Keratinocyte (primary cell): ENCODE data around the gene SHISA5. TPM values are rescaled to one million over a fixed set of nuclear protein-coding genes. Genes with fewer than 3 reads are reported as not detected.

ENCODE experiments used
- DNase-seq: peaks from one replicate; pipeline ENCODE4 v3.0.0-alpha.2; 2011; ENCODE audit warnings: low read depth, missing footprints, low spot score
- FAIRE-seq: peaks from 2 replicates; lab custom pipeline; 2011; peaks lifted over from hg19 to GRCh38; lab: Jason Lieb, UNC
- H2AFZ ChIP-seq: 2 replicates; pipeline ENCODE4 v1.6.0; 2012; ENCODE audit warnings: low read length, control low read depth, inconsistent platforms; ENCODE audit not compliant: control insufficient read depth
- H3K27ac ChIP-seq: 2 replicates; pipeline ENCODE4 v1.5.1; 2011; ENCODE audit warnings: low read length; ENCODE audit not compliant: control insufficient read depth, insufficient read depth
- H3K27me3 ChIP-seq: 3 replicates; pipeline ENCODE4 v1.6.0; 2011; ENCODE audit warnings: low read length; ENCODE audit not compliant: control insufficient read depth, insufficient read depth; ENCODE audit errors: extremely low read depth
- H3K36me3 ChIP-seq, 2 experiments: 2 replicates in 1 of 2; 3 replicates in 1 of 2; pipeline ENCODE4 v1.5.1; 2011; ENCODE audit warnings: low read length in 2 of 2, mild to moderate bottlenecking in 1 of 2; ENCODE audit not compliant: control insufficient read depth in 2 of 2, insufficient read depth in 2 of 2; ENCODE audit errors: extremely low read depth in 1 of 2
- H3K4me1 ChIP-seq: 3 replicates; pipeline ENCODE4 v1.5.1; 2011; ENCODE audit warnings: low read length; ENCODE audit not compliant: control insufficient read depth, insufficient read depth; ENCODE audit errors: extremely low read depth
- H3K4me2 ChIP-seq: 3 replicates; pipeline ENCODE4 v1.6.0; 2011; ENCODE audit warnings: low read depth, low read length; ENCODE audit not compliant: control insufficient read depth, insufficient read depth; ENCODE audit errors: extremely low read depth
- H3K4me3 ChIP-seq, 3 experiments: fragments of 200-600 bp in 1 of 3; sonication (generic) in 1 of 3; 2 replicates in 2 of 3; 3 replicates in 1 of 3; pipeline ENCODE4 v1.5.1; 2011 to 2016; ENCODE audit warnings: low read length in 3 of 3, mild to moderate bottlenecking in 3 of 3, control low read depth in 2 of 3, inconsistent platforms in 1 of 3, low read depth in 1 of 3, mixed read lengths in 1 of 3, mixed run types in 1 of 3, moderate library complexity in 1 of 3; ENCODE audit not compliant: control insufficient read depth in 2 of 3, insufficient read depth in 2 of 3; ENCODE audit errors: extremely low read depth in 1 of 3
- H3K79me2 ChIP-seq: 2 replicates; pipeline ENCODE4 v1.6.0; 2012; ENCODE audit warnings: low read length; ENCODE audit not compliant: control insufficient read depth, insufficient read depth
- H3K9ac ChIP-seq: 3 replicates; pipeline ENCODE4 v1.6.0; 2011; ENCODE audit warnings: low read length; ENCODE audit not compliant: control insufficient read depth, insufficient read depth; ENCODE audit errors: extremely low read depth
- H3K9me1 ChIP-seq: 3 replicates; pipeline ENCODE4 v1.6.0; 2011; ENCODE audit warnings: low read length; ENCODE audit not compliant: control insufficient read depth, insufficient read depth; ENCODE audit errors: extremely low read depth
- H3K9me3 ChIP-seq: 2 replicates; pipeline ENCODE4 v1.5.1; 2012; ENCODE audit warnings: low read depth, low read length; ENCODE audit not compliant: control insufficient read depth
- H4K20me1 ChIP-seq: 3 replicates; pipeline ENCODE4 v1.6.0; 2011; ENCODE audit warnings: low read length; ENCODE audit not compliant: control insufficient read depth, insufficient read depth; ENCODE audit errors: extremely low read depth
- CTCF ChIP-seq, 3 experiments: IDR thresholded peaks in 1 of 3; conservative IDR thresholded peaks in 1 of 3; optimal IDR thresholded peaks in 1 of 3; 2 replicates in 2 of 3; 3 replicates in 1 of 3; pipeline versions ENCODE3 to v1.5.1; 2011; ENCODE audit warnings: low read length in 3 of 3, mild to moderate bottlenecking in 3 of 3, moderate library complexity in 2 of 3, control low read depth in 1 of 3, inconsistent platforms in 1 of 3; ENCODE audit not compliant: insufficient read depth in 2 of 3; ENCODE audit errors: extremely low read depth in 1 of 3
- EZH2 ChIP-seq: IDR thresholded peaks from one replicate; pipeline ENCODE4 v1.6.1; 2012; ENCODE audit warnings: inconsistent platforms, mild to moderate bottlenecking, low read length, moderate library complexity
- dilution Hi-C: fragments of 300-500 bp; cut with MboI; formaldehyde crosslinking; loops from one replicate; pipeline ENCODE4 v1.7.0; 2020; ENCODE audit warnings: low sequenced_read_pairs; ENCODE audit not compliant: extremely low pct_ligation_motif_present
- polyA plus RNA-seq, 5 experiments: library from polyadenylated mRNA; depleted of rRNA in 3 of 5; stranded (reverse) in 3 of 5; stranded (forward) in 1 of 5; unstranded in 1 of 5; fragments of >200 nt; gene quantifications; 1 replicate in 1 of 5; 2 replicates in 3 of 5; 3 replicates in 1 of 5; pipeline versions ENCODE4 v1.2.1 to v1.2.3, GENCODE V29; 2011 to 2012; ENCODE audit warnings: missing spikeins in 2 of 5, low read depth in 1 of 5, low replicate concordance in 1 of 5

The SHISA5 gene
- polyA plus RNA-seq, 1 donor (not counting 4 experiments of a cell fraction or from before 2014, with no cell fraction given) = 94.4 TPM

DNA sequence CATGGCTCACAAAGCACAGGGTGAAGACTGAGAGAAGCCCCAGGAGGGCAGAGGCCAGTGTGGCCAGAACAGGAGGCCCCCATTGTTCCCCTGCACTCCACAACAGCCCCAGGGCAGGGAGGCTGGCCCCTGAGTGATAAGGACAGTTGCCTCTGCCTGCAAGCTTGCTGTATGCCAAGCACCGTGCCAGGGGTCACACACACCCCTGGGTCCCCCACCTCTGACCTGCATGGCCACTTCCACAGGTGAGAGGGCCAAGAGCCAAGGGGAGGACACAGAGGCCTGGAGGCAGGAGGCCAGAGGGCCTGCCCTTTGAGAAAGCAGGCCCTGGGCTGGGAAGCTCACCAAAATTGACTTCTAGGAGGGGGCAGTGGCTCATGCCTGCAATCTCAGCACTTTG is 33.7 kb downstream of the SHISA5 start:
- Histone ChIP-seq H3K4me1 (peaks cover 42% of the 10 kb centered on the region), H3K9ac (no peak overlapping the region), H3K9me3 (no peaks in the 10 kb centered on the region), H3K27me3 (no peaks in the 10 kb centered on the region), H3K27ac (no peak overlapping the region), H3K36me3 (peaks cover 6 to 23% of the 10 kb centered on the region in 2 experiments), H3K79me2 (peaks cover 52% of the 10 kb centered on the region), H2AFZ (no peak overlapping the region), H3K4me3 (no peak overlapping the region), H4K20me1 (no peaks in the 10 kb centered on the region), H3K9me1 (no peaks in the 10 kb centered on the region), H3K4me2 (no peak overlapping the region)
- no peak for FAIRE-seq
- dilution Hi-C loops = no loop called here
- DNase-seq = no peak
- TF ChIP-seq EZH2 = no peak
- TF ChIP-seq CTCF (optimal IDR thresholded peaks at IDR 0.05 in 1 of 3, IDR thresholded peaks at IDR 0.05 in 1 of 3, conservative IDR thresholded peaks at IDR 0.05 in 1 of 3; ENCODE audit: extremely low read depth in 1 of 3, insufficient read depth in 2 of 3, low read length in 3 of 3) = no peak

DNA sequence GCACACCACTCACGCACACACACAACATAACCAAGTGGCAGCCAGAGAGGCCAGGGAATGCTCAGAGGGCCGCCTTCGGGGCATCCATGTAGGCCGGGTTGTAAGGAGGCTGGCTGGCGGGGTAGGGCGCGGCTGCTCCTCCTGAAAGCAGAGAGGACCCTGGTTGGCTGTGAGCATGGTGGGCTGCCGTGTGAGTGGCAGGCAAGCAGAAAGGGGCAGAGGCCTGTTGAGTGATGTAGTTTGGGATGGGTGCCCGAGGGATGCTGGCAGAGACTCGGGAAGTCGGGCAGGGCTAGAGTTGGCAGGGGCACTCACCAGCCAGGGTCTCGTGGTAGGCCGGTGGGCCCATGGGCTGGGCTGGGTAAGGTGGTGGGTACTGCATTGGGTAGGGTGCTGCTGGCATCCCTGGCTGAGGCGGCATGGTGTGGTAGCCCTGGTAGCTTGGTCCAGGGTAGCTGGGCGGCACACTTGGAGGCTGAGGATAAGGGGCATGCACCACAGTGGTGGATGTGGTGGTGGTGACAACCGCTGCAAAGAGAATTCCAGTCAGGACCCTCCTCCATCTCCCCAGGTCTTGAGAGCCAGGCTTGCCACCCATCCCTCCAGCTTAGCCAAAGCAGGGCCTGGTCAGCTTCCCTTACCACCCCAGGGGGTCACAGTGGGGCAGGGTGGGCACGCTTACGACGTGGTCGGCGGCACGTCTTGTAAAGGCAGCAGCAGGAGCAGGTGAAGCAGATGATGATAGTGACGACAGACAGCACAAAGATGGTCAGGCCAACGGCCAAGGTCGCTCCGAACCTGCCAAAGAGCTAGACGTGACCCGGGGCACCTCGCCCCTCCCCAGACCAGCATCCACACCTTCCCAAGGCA is 34.7 kb downstream of the SHISA5 start:
- TF ChIP-seq CTCF (optimal IDR thresholded peaks at IDR 0.05 in 1 of 3, IDR thresholded peaks at IDR 0.05 in 1 of 3, conservative IDR thresholded peaks at IDR 0.05 in 1 of 3; ENCODE audit: extremely low read depth in 1 of 3, insufficient read depth in 2 of 3, low read length in 3 of 3) = no peak
- no peak for TF ChIP-seq EZH2
- no peak for DNase-seq

More for the DNA sequence above, 34.7 kb downstream of the SHISA5 start:
- no peaks in the 10 kb centered on the region for H3K9me3 ChIP-seq
- peaks cover 52% of the 10 kb centered on the region for H3K79me2 ChIP-seq
- H3K36me3 ChIP-seq = peaks cover 8 to 27% of the 10 kb centered on the region in 2 experiments
- H2AFZ ChIP-seq = no peak overlapping the region
- no peaks in the 10 kb centered on the region for H3K9me1 ChIP-seq
- no peak overlapping the region for H3K4me3 ChIP-seq
- H3K27me3 ChIP-seq = no peaks in the 10 kb centered on the region
- H3K4me2 ChIP-seq = no peak overlapping the region
- H3K27ac ChIP-seq = no peak overlapping the region
- peaks cover 44% of the 10 kb centered on the region for H3K4me1 ChIP-seq
- dilution Hi-C loops = no loop called here
- H3K9ac ChIP-seq = no peak overlapping the region
- no peak for FAIRE-seq
- no peaks in the 10 kb centered on the region for H4K20me1 ChIP-seq
